Measurements from ENCODE around the gene SSR4. TPM values are rescaled to one million over a fixed set of nuclear protein-coding genes. Genes with fewer than 3 reads are reported as not detected.

The SSR4 gene
- total RNA-seq, 1 experiment from 2014 or later, result 179 TPM

- Histone ChIP-seq H3K27me3 (ENCODE audit: insufficient read depth, low read length) (no peaks in the 10 kb centered on the region), H3K4me2 (ENCODE audit: insufficient read depth, insufficient read length, low read length) (no peak overlapping the region), H3K4me1 (ENCODE audit: insufficient read depth, low read length) (no peaks in the 10 kb centered on the region), H4K5ac (ENCODE audit: insufficient read length, low read depth, low read length) (no peak overlapping the region), H3K56ac (ENCODE audit: insufficient read length, low read depth, low read length) (no peak overlapping the region), H2BK12ac (ENCODE audit: insufficient read length, low read depth, low read length) (no peak overlapping the region), H2BK5ac (ENCODE audit: insufficient read length, low read length) (no peak overlapping the region), H3T11ph (ENCODE audit: low read length) (no peak overlapping the region), H3K18ac (ENCODE audit: insufficient read length, low read depth, low read length) (no peak overlapping the region), H3K9ac (ENCODE audit: extremely low read depth, insufficient read length, low read length) (no peak overlapping the region), H2AFZ (ENCODE audit: low read length) (no peak overlapping the region), H2AK5ac (ENCODE audit: insufficient read length, low read length) (no peak overlapping the region), H2BK120ac (ENCODE audit: low read depth, low read length, poor library complexity, severe bottlenecking) (no peak overlapping the region), H3K23me2 (ENCODE audit: insufficient read length, low read depth, low read length, poor library complexity, severe bottlenecking) (no peaks in the 10 kb centered on the region), H3K14ac (ENCODE audit: insufficient read depth, low read length) (no peak overlapping the region), H4K8ac (replicated peaks; ENCODE audit: insufficient read length, low read depth, low read length) (no peak overlapping the region), H2BK20ac (ENCODE audit: low read depth, low read length, poor library complexity, severe bottlenecking) (no peak overlapping the region), H3K23ac (ENCODE audit: insufficient read length, low read depth, low read length) (no peak overlapping the region), H4K91ac (ENCODE audit: insufficient read length, low read depth, low read length) (no peak overlapping the region), H4K20me1 (ENCODE audit: control insufficient read depth, insufficient read depth, insufficient read length) (no peaks in the 10 kb centered on the region), H3K79me1 (ENCODE audit: insufficient read depth, low read depth, low read length, poor library complexity, severe bottlenecking) (no peaks in the 10 kb centered on the region), H3K27ac (ENCODE audit: insufficient read length, low read depth, low read length) (no peak overlapping the region), H3K4ac (ENCODE audit: low read depth, low read length) (no peak overlapping the region), H2BK15ac (ENCODE audit: low read depth, low read length) (no peak overlapping the region), H3K79me2 (ENCODE audit: insufficient read depth, low read length) (no peaks in the 10 kb centered on the region), H3K9me3 (ENCODE audit: control insufficient read depth, low read depth, low read length) (no peaks in the 10 kb centered on the region)
- TF ChIP-seq, protein P1, sequence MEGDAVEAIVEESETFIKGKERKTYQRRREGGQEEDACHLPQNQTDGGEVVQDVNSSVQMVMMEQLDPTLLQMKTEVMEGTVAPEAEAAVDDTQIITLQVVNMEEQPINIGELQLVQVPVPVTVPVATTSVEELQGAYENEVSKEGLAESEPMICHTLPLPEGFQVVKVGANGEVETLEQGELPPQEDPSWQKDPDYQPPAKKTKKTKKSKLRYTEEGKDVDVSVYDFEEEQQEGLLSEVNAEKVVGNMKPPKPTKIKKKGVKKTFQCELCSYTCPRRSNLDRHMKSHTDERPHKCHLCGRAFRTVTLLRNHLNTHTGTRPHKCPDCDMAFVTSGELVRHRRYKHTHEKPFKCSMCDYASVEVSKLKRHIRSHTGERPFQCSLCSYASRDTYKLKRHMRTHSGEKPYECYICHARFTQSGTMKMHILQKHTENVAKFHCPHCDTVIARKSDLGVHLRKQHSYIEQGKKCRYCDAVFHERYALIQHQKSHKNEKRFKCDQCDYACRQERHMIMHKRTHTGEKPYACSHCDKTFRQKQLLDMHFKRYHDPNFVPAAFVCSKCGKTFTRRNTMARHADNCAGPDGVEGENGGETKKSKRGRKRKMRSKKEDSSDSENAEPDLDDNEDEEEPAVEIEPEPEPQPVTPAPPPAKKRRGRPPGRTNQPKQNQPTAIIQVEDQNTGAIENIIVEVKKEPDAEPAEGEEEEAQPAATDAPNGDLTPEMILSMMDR (conservative IDR thresholded peaks at IDR 0.05), result no peak
- H3K27me3 Mint-ChIP-seq (ENCODE audit: low read depth), result peaks cover 2% of the 10 kb centered on the region; the same call in 1 of the 2 replicates
- H3K27ac Mint-ChIP-seq, result no peak overlapping the region
- no CpG with 5 or more reads among the region's 20 CpGs for WGBS (ENCODE audit: extremely low coverage, insufficient read length, low lambda C conversion rate)
- DNase-seq, result no peak
- peaks cover 32 to 52% of the 10 kb centered on the region in 2 experiments for H3K9me3 Mint-ChIP-seq
- H3K4me1 Mint-ChIP-seq, result peaks cover 4 to 8% of the 10 kb centered on the region in 2 experiments
- H3K36me3 Mint-ChIP-seq (ENCODE audit: insufficient read depth in 1 of 3, low read depth in 3 of 3), result peaks cover 0 to 5% (median 3%) of the 10 kb centered on the region in 3 experiments; a peak in 5 of 7 replicates
- no peak overlapping the region for H3K4me3 Mint-ChIP-seq
These were observed 18.3 kb upstream of the SSR4 start for GRCh38 chrX:153776120-153776599.

Data from H9 (cell line).